ENCODE results near the gene TMOD2.

DNA sequence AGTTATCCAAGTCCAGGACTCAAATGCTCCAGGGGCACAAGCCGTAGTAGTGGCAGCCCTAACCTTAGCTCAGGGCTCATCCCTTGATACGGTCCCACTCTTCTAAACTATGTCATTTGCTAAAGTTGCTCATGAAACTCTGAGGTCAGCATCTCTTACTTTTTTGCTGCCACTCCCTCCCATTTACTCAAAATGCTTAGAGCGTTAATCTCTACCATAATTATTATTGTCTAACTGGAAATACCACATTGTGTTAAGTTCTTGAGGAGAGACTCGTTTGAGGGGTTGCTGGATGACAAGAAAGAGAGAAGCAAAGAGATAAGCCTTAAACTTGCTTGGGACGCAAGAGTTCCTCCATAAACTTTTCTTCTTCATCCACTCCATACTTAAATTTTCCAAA, 51.2 kb downstream of the TMOD2 start:
- TF ChIP-seq, protein P1, sequence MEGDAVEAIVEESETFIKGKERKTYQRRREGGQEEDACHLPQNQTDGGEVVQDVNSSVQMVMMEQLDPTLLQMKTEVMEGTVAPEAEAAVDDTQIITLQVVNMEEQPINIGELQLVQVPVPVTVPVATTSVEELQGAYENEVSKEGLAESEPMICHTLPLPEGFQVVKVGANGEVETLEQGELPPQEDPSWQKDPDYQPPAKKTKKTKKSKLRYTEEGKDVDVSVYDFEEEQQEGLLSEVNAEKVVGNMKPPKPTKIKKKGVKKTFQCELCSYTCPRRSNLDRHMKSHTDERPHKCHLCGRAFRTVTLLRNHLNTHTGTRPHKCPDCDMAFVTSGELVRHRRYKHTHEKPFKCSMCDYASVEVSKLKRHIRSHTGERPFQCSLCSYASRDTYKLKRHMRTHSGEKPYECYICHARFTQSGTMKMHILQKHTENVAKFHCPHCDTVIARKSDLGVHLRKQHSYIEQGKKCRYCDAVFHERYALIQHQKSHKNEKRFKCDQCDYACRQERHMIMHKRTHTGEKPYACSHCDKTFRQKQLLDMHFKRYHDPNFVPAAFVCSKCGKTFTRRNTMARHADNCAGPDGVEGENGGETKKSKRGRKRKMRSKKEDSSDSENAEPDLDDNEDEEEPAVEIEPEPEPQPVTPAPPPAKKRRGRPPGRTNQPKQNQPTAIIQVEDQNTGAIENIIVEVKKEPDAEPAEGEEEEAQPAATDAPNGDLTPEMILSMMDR (IDR thresholded peaks at IDR 0.05 in 4 of 5, conservative IDR thresholded peaks at IDR 0.05 in 1 of 5) = no peak
- no peak for TF ChIP-seq POLR2A (IDR thresholded peaks at IDR 0.05)
